Sigmoid colon (tissue), 7 donors: ENCODE data around the gene MAPT. TPM values are rescaled to one million over a fixed set of nuclear protein-coding genes. Genes with fewer than 3 reads are reported as not detected.

Experiments used
- DNase-seq: peaks from one replicate; pipeline ENCODE4 v3.0.0-alpha.2; 2019
- H3K27ac ChIP-seq, 4 donors: fragments of 200-600 bp; sonication (generic); one replicate each; pipeline ENCODE4 v1.5.1; 2016 to 2019; ENCODE audit warnings: mild to moderate bottlenecking in 1 of 4
- H3K27me3 ChIP-seq, 3 donors: fragments of 200-600 bp; sonication (generic); one replicate each; pipeline ENCODE4 v1.5.1; 2019; ENCODE audit warnings: mild to moderate bottlenecking in 1 of 3
- H3K36me3 ChIP-seq, 4 donors: fragments of 200-600 bp; sonication (generic); one replicate each; pipeline ENCODE4 v1.5.1; 2016 to 2019
- H3K4me1 ChIP-seq, 4 donors: fragments of 200-600 bp; sonication (generic); one replicate each; pipeline ENCODE4 v1.5.1; 2017 to 2019
- H3K4me3 ChIP-seq, 4 donors: fragments of 200-600 bp; sonication (generic); one replicate each; pipeline ENCODE4 v1.5.1; 2017 to 2019; ENCODE audit warnings: mild to moderate bottlenecking in 2 of 4, moderate library complexity in 1 of 4
- H3K9me3 ChIP-seq, 4 donors: fragments of 200-600 bp in 3 of 4; sonication (generic) in 3 of 4; one replicate each; pipeline versions ENCODE4 v1.5.1 to v1.6.1; 2013 to 2019
- CTCF ChIP-seq, 4 experiments: fragments of 450-650 bp in 3 of 4; fragments of 200-600 bp in 1 of 4; IDR thresholded peaks; one replicate each; pipeline ENCODE4 v1.5.1; 2016 to 2019; ENCODE audit warnings: antibody characterized with exemption in 4 of 4, mild to moderate bottlenecking in 3 of 4, moderate library complexity in 2 of 4
- EP300 ChIP-seq, 4 donors: sonication (generic); formaldehyde crosslinking; IDR thresholded peaks; one replicate each; pipeline ENCODE4 v1.6.1; 2017; ENCODE audit warnings: antibody characterized with exemption in 4 of 4
- POLR2A ChIP-seq, 2 donors: fragments of 450-650 bp; IDR thresholded peaks; one replicate each; pipeline ENCODE4 v1.6.1; 2016; ENCODE audit warnings: antibody characterized with exemption in 2 of 2, mild to moderate bottlenecking in 2 of 2, moderate library complexity in 2 of 2
- POLR2AphosphoS5 ChIP-seq, 4 donors: sonication (generic); formaldehyde crosslinking; IDR thresholded peaks; one replicate each; pipeline ENCODE4 v1.6.1; 2017; ENCODE audit warnings: antibody characterized with exemption in 4 of 4
- whole genome bisulfite sequencing, 2 donors: extraction: QIAGEN DNeasy Blood & Tissue Kit; methylation state at CpG; one replicate each; pipeline ENCODE4 v1.1.7; 2013; 5-methylcytosine and 5-hydroxymethylcytosine counted together
- intact Hi-C: fragments of 100-400 bp; cut with DNase I; formaldehyde crosslinking; loops from one replicate; pipeline ENCODE4 v1.15.1; 2023
- polyA plus RNA-seq, 3 donors: library from polyadenylated mRNA; stranded (reverse); fragments of 200-250 nt; gene quantifications; one replicate each; pipeline ENCODE4 v1.2.3, GENCODE V29; 2013
- total RNA-seq, 4 donors: library from RNA; depleted of rRNA; stranded (reverse); fragments of >200 nt; gene quantifications; one replicate each; pipeline ENCODE4 v1.1.0, GENCODE V29; 2016
- donor health status: healthy with polysubstance abuse.
- donor health status: Bipolar disorder and iron deficiency.
- donor health status: healthy.

The MAPT gene
- total and polyA plus RNA-seq, 7 donors, result 0.60 to 20.5 (median 10.9) TPM; not detected in 1

DNA sequence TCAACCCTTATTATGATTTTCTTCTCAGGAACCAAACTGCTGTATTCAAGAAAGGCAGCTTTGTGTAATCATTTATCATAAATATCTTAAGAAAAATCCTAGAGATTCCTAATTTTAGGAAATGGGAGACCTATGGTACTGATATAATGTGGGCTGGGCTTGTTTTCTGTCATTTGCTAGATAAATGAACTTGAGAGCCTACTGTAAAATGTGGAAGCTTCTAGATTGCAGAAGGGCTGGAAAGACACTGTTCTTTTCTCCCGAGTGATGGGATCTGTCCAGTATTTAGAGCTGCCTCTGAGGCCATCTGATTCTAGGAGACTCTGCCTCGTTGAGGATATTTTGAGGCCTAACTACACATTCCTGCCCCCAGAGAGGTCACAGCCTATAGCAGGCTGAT is 84.8 kb downstream of the MAPT start:
- Histone ChIP-seq H3K4me1 (peaks cover 0 to 8% (median 0%) of the 10 kb centered on the region in 4 donors), H3K27me3 (no peaks in the 10 kb centered on the region), H3K4me3 (no peak overlapping the region), H3K9me3 (no peaks in the 10 kb centered on the region), H3K36me3 (peaks cover 0 to 6% (median 0%) of the 10 kb centered on the region in 4 donors), H3K27ac (no peak overlapping the region)
- no peak for DNase-seq
- TF ChIP-seq POLR2AphosphoS5 (IDR thresholded peaks at IDR 0.05) (no peak), EP300 (IDR thresholded peaks at IDR 0.05) (no peak), CTCF (IDR thresholded peaks at IDR 0.05) (no peak), POLR2A (IDR thresholded peaks at IDR 0.05) (no peak)
- 74 to 82% methylated on average over 2 of the region's 2 CpGs for WGBS, 2 donors
- intact Hi-C loops, result no loop called here

GRCh38 chr17:45980855-45981254 is 86.5 kb downstream of the MAPT start:
- H3K27me3 ChIP-seq, result no peaks in the 10 kb centered on the region
- no peak overlapping the region for H3K4me3 ChIP-seq
- no peak overlapping the region for H3K27ac ChIP-seq
- DNase-seq, result no peak
- intact Hi-C loops, result no loop called here
- H3K9me3 ChIP-seq, result no peaks in the 10 kb centered on the region
- no peaks in the 10 kb centered on the region for H3K4me1 ChIP-seq
- 83 to 89% methylated on average over 6 of the region's 6 CpGs for WGBS, 2 donors
- TF ChIP-seq POLR2AphosphoS5 (IDR thresholded peaks at IDR 0.05), result no peak
- TF ChIP-seq EP300 (IDR thresholded peaks at IDR 0.05), result no peak
- no peak for TF ChIP-seq POLR2A (IDR thresholded peaks at IDR 0.05)
- TF ChIP-seq CTCF (IDR thresholded peaks at IDR 0.05), result no peak
- H3K36me3 ChIP-seq, result peaks cover 0 to 6% (median 0%) of the 10 kb centered on the region in 4 donors

DNA sequence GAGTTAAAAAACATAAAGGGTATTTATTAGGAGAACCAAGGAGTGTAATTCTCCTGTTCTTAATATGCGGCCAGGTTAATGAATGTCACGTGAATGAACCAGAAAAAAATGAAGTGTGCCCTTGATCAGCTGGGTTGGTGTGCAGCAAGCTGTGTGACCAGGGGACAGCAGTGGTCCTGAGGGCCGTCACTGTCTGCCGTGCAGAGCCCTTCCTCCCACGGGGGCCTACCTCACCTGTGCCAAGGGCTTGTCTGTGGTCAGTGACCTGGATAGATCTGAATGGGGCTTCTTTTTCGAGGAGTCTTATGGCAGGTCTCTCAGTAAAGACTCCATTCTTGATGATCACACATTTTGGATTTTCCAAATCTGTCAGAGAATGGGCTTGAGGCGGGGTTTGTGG is 87.0 kb downstream of the MAPT start:
- intact Hi-C loops, result no loop called here
- TF ChIP-seq EP300 (IDR thresholded peaks at IDR 0.05) (no peak), CTCF (IDR thresholded peaks at IDR 0.05) (no peak), POLR2AphosphoS5 (IDR thresholded peaks at IDR 0.05) (no peak), POLR2A (IDR thresholded peaks at IDR 0.05) (no peak)

DNA sequence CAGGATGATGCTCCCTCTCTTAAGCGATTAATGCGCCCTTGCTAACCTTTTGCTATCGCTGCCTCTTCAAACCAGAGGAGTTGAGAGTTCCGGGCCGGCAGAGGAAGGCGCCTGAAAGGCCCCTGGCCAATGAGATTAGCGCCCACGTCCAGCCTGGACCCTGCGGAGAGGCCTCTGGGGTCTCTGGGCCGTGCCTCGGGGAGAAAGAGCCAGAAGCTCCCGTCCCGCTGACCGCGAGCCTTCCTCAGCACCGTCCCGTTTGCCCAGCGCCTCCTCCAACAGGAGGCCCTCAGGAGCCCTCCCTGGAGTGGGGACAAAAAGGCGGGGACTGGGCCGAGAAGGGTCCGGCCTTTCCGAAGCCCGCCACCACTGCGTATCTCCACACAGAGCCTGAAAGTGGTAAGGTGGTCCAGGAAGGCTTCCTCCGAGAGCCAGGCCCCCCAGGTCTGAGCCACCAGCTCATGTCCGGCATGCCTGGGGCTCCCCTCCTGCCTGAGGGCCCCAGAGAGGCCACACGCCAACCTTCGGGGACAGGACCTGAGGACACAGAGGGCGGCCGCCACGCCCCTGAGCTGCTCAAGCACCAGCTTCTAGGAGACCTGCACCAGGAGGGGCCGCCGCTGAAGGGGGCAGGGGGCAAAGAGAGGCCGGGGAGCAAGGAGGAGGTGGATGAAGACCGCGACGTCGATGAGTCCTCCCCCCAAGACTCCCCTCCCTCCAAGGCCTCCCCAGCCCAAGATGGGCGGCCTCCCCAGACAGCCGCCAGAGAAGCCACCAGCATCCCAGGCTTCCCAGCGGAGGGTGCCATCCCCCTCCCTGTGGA is 88.6 kb downstream of the MAPT start:
- intact Hi-C loops, result no loop called here
- Histone ChIP-seq H3K36me3 (peaks cover 0 to 6% (median 0%) of the 10 kb centered on the region in 4 donors), H3K4me3 (no peak overlapping the region), H3K27ac (no peak overlapping the region), H3K9me3 (no peaks in the 10 kb centered on the region), H3K27me3 (no peaks in the 10 kb centered on the region), H3K4me1 (no peaks in the 10 kb centered on the region)
- no peak for DNase-seq
- 90 to 91% methylated on average over 41 of the region's 41 CpGs for WGBS, 2 donors
- TF ChIP-seq CTCF (IDR thresholded peaks at IDR 0.05) (no peak), EP300 (IDR thresholded peaks at IDR 0.05) (no peak), POLR2A (IDR thresholded peaks at IDR 0.05) (no peak), POLR2AphosphoS5 (IDR thresholded peaks at IDR 0.05) (no peak)

More for the DNA sequence above, 87.0 kb downstream of the MAPT start:
- DNase-seq, result no peak
- H3K9me3 ChIP-seq, result no peaks in the 10 kb centered on the region
- H3K4me1 ChIP-seq, result no peaks in the 10 kb centered on the region
- H3K4me3 ChIP-seq, result no peak overlapping the region
- H3K27ac ChIP-seq, result no peak overlapping the region
- peaks cover 0 to 6% (median 0%) of the 10 kb centered on the region in 4 donors for H3K36me3 ChIP-seq
- H3K27me3 ChIP-seq, result no peaks in the 10 kb centered on the region
- 85 to 89% methylated on average over 7 of the region's 7 CpGs for WGBS, 2 donors
